Glutamatergic neuron (in vitro differentiated cells): ENCODE data around the gene KSR1. TPM values are rescaled to one million over a fixed set of nuclear protein-coding genes. Genes with fewer than 3 reads are reported as not detected.
A peak's percentile ranks its signal among the peaks of the same experiment; 100 is the strongest.
"Not testable (repeated sequence)": the region's sequence is repeated elsewhere in the genome, so short reads cannot be mapped to it uniquely, and the experiment has no call there.

Experiments
- DNase-seq: peaks from one replicate; pipeline ENCODE4 v3.0.0; 2022
- H3K27ac Mint-ChIP-seq: one replicate; pipeline ENCODE4 v1.8.0; 2020; ENCODE audit warnings: mild to moderate bottlenecking, mixed read lengths, inconsistent platforms; ENCODE audit not compliant: unreplicated experiment
- H3K27me3 Mint-ChIP-seq: one replicate; pipeline ENCODE4 v1.8.0; 2020; ENCODE audit warnings: mild to moderate bottlenecking, moderate library complexity, mixed read lengths, inconsistent platforms; ENCODE audit not compliant: unreplicated experiment
- H3K36me3 Mint-ChIP-seq: one replicate; pipeline ENCODE4 v1.8.0; 2020; ENCODE audit warnings: mild to moderate bottlenecking, mixed read lengths, inconsistent platforms; ENCODE audit not compliant: unreplicated experiment
- H3K4me1 Mint-ChIP-seq: one replicate; pipeline ENCODE4 v1.8.0; 2020; ENCODE audit warnings: mild to moderate bottlenecking, low read depth, mixed read lengths, inconsistent platforms; ENCODE audit not compliant: unreplicated experiment
- H3K4me3 Mint-ChIP-seq: one replicate; pipeline ENCODE4 v1.8.0; 2020; ENCODE audit warnings: mild to moderate bottlenecking, mixed read lengths, inconsistent platforms; ENCODE audit not compliant: unreplicated experiment
- H3K9me3 Mint-ChIP-seq: one replicate; pipeline ENCODE4 v1.8.0; 2020; ENCODE audit warnings: mild to moderate bottlenecking, moderate library complexity, mixed read lengths, inconsistent platforms; ENCODE audit not compliant: unreplicated experiment
- CTCF ChIP-seq: fragments of 200-600 bp; sonication (generic); IDR thresholded peaks from one replicate; pipeline ENCODE4 v1.5.0; 2021; ENCODE audit not compliant: partially characterized antibody, unreplicated experiment
- total RNA-seq: library from RNA; stranded (reverse); fragmentation: NEBNext Ultra II Directional; extraction: Animal tissue kit (Norgen Biotek cat#: 25700); gene quantifications from one replicate; pipeline ENCODE4 v1.2.1, GENCODE V29; 2021; ENCODE audit not compliant: unreplicated experiment

The KSR1 gene
- total RNA-seq, 1 donor from 2014 or later: 203 TPM

DNA sequence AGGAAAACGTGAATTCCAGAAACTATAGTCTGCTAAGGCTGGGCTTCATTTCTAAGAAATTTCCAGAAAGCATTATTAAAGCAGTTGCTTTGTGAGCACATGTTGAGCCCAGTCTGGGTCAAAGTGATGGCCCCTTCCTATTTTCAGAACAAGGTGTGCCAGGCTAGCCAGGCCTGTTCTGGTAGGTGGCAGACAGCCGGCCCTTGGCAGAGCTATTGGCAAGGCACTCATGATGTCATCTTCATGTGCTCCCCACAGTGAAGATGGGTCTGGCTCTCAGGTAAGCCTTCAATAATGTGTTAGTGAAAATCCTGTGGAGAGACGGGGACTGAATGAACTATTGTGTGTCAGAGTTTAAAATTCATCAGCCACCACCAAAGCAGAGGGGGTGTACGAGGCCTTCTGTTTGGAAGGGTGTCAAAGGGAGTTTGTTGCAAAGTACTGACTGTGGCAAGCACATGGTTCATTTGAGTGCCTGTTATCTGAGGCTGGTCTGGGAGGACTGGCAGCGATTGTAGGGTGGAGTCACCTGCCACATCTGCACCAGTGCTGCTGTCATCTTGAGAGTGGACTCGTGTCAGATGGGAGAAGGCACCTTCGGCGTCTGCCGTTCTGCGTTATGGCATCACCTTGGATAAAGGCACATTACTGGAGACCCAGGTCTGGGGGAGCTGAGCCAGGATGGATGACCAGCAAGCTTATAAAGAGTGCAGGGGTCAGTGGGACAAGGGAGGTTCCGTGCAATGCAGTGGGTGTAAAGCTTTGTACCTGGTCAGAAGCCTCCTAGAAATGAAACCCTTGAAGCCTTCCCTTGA lies 43.4 kb downstream of the KSR1 start:
- Mint-ChIP-seq H3K4me1 (peaks cover 43% of the 10 kb centered on the region), H3K9me3 (peaks cover 27% of the 10 kb centered on the region), H3K36me3 (peaks cover 13% of the 10 kb centered on the region), H3K27me3 (peaks cover 20% of the 10 kb centered on the region), H3K4me3 (no peak overlapping the region), H3K27ac (no peak overlapping the region)
- no peak for TF ChIP-seq CTCF
- no peak for DNase-seq

GRCh38 chr17:27501338-27501737 lies 45.1 kb downstream of the KSR1 start:
- not testable (repeated sequence) for H3K27ac Mint-ChIP-seq, DNase-seq, H3K4me3 Mint-ChIP-seq
- H3K36me3 Mint-ChIP-seq: peaks cover 13% of the 10 kb centered on the region
- H3K27me3 Mint-ChIP-seq: peaks cover 22% of the 10 kb centered on the region
- peaks cover 39% of the 10 kb centered on the region for H3K4me1 Mint-ChIP-seq
- peaks cover 24% of the 10 kb centered on the region for H3K9me3 Mint-ChIP-seq

DNA sequence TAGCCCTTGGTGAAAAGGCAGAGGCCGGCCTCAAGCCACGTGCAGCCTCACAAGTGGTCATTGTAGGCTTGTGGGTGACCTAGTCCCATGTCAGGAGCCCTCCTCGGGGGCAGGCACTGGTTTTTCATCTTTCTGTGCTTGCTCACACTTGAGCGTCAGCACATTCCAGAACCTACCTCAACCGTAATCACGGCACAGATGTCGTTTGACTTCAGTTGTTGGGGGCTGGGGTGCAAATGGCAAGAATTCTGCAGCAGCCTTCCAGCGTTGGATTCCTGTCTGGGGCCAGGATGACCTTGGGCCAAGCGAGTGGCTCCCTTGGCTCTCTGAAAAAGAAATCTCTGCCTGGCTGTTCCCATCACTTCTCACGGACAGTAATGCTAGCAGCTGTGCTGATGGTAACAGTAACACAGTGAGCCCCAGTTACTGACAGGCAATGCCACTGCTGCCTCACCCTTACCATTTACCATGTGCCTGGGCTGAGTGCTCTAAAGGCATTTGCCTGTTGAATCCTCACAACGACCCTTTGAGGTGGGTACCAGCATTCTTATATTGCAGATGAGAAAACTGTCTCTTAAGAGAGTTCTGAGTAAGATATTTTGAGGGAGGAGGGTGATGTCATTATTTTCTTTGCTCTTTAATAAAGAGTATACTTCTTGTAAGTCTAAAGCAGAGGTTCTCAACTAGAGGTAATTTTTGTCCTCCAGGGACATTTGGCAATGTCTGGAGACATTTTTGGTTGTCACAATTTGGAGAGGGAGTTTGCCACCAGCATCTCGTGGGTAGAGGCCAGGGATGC lies 46.5 kb downstream of the KSR1 start:
- DNase-seq: no peak
- Mint-ChIP-seq H3K4me3 (no peak overlapping the region), H3K9me3 (peaks cover 24% of the 10 kb centered on the region), H3K27me3 (peaks cover 26% of the 10 kb centered on the region), H3K36me3 (peaks cover 13% of the 10 kb centered on the region), H3K27ac (peak overlapping the region; percentile 11), H3K4me1 (peaks cover 30% of the 10 kb centered on the region)
- TF ChIP-seq CTCF: no peak

DNA sequence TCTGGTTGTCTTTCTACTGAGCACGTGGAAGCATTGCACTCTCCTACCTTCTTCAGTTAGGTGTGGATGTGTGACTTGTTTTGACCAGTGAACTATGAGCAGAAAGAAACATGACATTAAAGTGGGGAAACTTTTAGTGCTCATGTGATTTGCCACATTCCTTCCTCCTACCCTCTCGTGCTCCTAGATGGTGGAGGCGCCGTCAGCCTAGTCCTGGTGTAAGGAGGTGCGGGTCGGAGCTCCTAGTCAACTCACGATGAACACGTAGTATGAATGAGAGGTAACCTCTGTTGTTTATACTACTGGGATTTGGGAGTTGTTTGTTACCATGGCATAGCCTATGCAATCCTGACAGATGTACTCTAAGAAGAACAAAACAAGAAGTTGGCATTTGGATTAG lies 47.4 kb downstream of the KSR1 start:
- Mint-ChIP-seq H3K27me3 (peaks cover 26% of the 10 kb centered on the region), H3K4me1 (peaks cover 29% of the 10 kb centered on the region), H3K4me3 (peak overlapping the region; percentile 70), H3K36me3 (peaks cover 13% of the 10 kb centered on the region), H3K9me3 (peaks cover 24% of the 10 kb centered on the region), H3K27ac (peak overlapping the region; percentile 94)
- no peak for DNase-seq
- no peak for TF ChIP-seq CTCF

- Mint-ChIP-seq H3K27me3 (peaks cover 26% of the 10 kb centered on the region), H3K9me3 (peaks cover 24% of the 10 kb centered on the region), H3K36me3 (peaks cover 13% of the 10 kb centered on the region), H3K27ac (peak overlapping the region; percentile 94), H3K4me1 (peaks cover 29% of the 10 kb centered on the region), H3K4me3 (peak overlapping the region; percentile 70)
- no peak for TF ChIP-seq CTCF
- peak; percentile 75 for DNase-seq
Observed at GRCh38 chr17:27504188-27504995, 48.1 kb downstream of the KSR1 start.
